ENCODE results near the gene WWTR1.

DNA sequence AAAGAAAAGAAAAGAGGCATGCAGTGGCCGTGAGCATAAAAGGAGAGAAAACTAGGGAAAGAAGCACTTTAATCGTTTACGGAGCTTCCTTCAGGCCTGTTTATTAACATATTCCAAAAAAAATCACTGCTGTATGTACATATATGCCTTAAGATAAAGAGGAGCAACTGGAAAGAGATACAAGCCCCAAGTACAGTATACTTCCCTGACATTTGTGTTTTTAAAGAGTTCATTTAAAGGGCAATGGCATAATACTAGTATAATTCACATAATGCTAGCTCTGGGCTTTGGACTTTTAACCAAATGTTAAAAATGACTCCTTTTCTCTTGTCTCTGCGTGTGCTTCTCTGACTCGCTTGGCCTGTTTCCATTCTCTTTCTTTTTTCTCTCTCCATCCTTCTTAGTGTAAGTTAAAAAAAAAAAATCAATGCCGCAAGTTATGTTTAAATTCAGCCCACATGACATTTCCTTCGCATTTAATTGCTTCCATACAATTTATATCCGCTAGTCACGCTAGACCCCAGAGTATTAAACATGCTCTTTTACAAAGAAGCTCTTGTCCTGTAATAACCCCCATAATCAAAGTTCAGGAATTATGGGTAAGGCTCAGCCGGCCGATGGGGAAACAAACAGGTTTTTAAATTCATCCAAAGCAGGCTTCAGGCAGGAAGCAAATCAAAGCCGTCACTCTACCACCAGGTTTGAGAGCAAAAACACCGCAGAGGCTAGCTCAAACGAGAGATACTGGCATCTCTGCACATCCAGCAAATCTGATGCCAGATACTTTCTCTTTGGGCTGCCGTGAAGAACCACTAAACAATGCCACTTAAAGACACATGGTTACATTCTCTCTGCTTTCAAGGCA is 19.4 kb downstream of the WWTR1 start:
- TF ChIP-seq, protein P1, sequence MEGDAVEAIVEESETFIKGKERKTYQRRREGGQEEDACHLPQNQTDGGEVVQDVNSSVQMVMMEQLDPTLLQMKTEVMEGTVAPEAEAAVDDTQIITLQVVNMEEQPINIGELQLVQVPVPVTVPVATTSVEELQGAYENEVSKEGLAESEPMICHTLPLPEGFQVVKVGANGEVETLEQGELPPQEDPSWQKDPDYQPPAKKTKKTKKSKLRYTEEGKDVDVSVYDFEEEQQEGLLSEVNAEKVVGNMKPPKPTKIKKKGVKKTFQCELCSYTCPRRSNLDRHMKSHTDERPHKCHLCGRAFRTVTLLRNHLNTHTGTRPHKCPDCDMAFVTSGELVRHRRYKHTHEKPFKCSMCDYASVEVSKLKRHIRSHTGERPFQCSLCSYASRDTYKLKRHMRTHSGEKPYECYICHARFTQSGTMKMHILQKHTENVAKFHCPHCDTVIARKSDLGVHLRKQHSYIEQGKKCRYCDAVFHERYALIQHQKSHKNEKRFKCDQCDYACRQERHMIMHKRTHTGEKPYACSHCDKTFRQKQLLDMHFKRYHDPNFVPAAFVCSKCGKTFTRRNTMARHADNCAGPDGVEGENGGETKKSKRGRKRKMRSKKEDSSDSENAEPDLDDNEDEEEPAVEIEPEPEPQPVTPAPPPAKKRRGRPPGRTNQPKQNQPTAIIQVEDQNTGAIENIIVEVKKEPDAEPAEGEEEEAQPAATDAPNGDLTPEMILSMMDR (optimal IDR thresholded peaks at IDR 0.05 in 1 of 3, IDR thresholded peaks at IDR 0.05 in 1 of 3, conservative IDR thresholded peaks at IDR 0.05 in 1 of 3; ENCODE audit: extremely low read depth in 1 of 3, insufficient read depth in 2 of 3, low read length in 3 of 3), result no peak
- no peak for TF ChIP-seq EZH2 (IDR thresholded peaks at IDR 0.05; ENCODE audit: low read length)
